ENCODE results near the gene TP63. TPM values are rescaled to one million over a fixed set of nuclear protein-coding genes. Genes with fewer than 3 reads are reported as not detected.
A peak's percentile ranks its signal among the peaks of the same experiment; 100 is the strongest.

The TP63 gene
- total RNA-seq, 1 experiment from 2014 or later, result 4.9 TPM

DNA sequence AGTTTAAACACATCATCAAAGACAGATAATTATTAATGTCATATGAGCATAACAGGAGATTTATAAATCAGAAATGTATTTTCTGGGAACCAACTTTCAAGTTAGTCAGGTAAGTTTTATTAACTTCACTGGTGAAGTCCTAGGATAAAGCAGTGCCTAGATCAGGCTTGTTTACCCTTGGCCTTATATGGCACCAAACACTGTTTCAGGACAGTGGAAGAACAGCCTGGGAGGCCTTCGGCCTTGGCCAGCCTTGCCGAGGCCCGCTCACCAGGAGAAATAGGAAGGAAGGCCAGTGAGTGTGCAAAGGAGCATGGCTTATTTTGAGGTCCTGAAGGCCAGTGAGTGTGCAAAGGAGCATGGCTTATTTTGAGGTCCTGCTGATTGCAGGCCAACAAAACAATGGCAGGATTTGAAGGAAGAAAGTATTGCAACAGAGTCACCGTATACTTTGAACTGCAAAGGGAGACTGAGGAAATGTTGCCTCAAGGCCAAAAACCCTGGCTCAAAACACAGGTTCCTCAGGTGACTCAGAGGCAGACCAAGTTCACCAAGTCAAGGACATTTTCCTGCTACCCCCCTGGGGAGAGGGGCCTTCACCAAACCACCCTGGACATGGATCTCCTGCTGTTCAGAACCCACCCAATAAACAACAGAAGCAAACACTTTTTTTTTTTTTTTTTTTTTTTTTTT is 174.3 kb downstream of the TP63 start:
- no peaks in the 10 kb centered on the region for H3K36me3 ChIP-seq (ENCODE audit: insufficient read depth, low read length, poor library complexity, severe bottlenecking)
- peaks cover 24% of the 10 kb centered on the region for H3K4me1 ChIP-seq (ENCODE audit: insufficient read depth, low read length, poor library complexity, severe bottlenecking)
- no peaks in the 10 kb centered on the region for H3K27me3 ChIP-seq (replicated peaks; ENCODE audit: insufficient read depth, low read depth, low read length, poor library complexity)
- H3K9me3 ChIP-seq (ENCODE audit: low read depth, low read length, poor library complexity, severe bottlenecking), result no peaks in the 10 kb centered on the region
- ChIA-PET POLR2A (ENCODE audit: low non-redundant PET) (no interaction called here), CTCF (interaction anchor here (0.6 kb wide), 1 partner anchor 13 kb away, joined by 3 read pairs; no protein-coding TSS in a partner anchor)
- no peak for DNase-seq (ENCODE audit: low spot score)
- peak overlapping the region; percentile 64 for H3K27ac ChIP-seq (ENCODE audit: low read depth, low read length, poor library complexity, severe bottlenecking)
- no peak overlapping the region for H3K4me3 ChIP-seq (ENCODE audit: low read depth, low read length, poor library complexity, severe bottlenecking)
- BruUV-seq (replicated peaks), result no TSS peak
- TF ChIP-seq, protein P1, sequence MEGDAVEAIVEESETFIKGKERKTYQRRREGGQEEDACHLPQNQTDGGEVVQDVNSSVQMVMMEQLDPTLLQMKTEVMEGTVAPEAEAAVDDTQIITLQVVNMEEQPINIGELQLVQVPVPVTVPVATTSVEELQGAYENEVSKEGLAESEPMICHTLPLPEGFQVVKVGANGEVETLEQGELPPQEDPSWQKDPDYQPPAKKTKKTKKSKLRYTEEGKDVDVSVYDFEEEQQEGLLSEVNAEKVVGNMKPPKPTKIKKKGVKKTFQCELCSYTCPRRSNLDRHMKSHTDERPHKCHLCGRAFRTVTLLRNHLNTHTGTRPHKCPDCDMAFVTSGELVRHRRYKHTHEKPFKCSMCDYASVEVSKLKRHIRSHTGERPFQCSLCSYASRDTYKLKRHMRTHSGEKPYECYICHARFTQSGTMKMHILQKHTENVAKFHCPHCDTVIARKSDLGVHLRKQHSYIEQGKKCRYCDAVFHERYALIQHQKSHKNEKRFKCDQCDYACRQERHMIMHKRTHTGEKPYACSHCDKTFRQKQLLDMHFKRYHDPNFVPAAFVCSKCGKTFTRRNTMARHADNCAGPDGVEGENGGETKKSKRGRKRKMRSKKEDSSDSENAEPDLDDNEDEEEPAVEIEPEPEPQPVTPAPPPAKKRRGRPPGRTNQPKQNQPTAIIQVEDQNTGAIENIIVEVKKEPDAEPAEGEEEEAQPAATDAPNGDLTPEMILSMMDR (conservative IDR thresholded peaks at IDR 0.05; ENCODE audit: low read depth, low read length), result no peak
- TF ChIP-seq EZH2 (IDR thresholded peaks at IDR 0.05; ENCODE audit: borderline replicate concordance, low read depth, low read length, poor library complexity, severe bottlenecking), result no peak
- intact Hi-C loops (cut with micrococcal nuclease; ENCODE audit: unreplicated experiment), result no loop called here

DNA sequence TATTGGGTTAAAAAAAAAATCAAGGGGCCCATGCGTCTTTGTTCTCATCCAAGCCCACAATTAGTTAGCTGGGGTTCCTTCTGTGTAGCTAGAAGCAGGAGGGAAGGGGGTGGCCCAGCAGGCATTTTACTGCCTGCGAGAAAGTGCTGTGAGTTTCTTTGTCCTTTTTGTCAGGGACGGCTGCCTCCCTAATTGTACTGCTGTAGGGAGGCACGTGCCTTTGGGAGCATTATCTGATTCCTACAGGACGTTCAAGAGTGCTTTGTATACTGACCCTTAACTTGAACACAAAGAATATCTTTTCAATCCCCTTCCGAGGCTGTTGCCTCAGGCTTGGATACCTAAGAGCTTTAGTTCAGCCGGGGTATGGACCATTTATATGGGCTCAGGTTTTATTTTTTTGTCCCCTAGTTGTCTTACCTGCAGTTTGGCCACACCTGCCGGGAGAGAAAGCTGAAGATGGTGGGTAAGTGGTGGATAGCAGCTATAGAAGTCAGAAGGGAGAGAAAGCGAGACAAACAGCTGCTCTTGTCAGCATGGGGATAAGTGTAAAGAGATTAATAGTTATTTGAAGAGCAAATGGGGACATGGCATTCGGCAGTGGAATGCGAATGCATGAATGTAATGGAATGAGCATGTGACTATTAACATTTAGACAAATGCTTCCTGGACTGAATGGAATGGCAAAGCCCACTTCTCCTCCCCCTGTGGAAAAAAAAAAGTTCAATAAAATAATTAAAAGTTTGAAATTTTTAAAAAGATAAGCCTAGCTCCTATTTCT is 175.2 kb downstream of the TP63 start:
- no TSS peak for BruUV-seq (replicated peaks)
- TF ChIP-seq EZH2 (IDR thresholded peaks at IDR 0.05; ENCODE audit: borderline replicate concordance, low read depth, low read length, poor library complexity, severe bottlenecking), result no peak
- TF ChIP-seq, protein P1 (conservative IDR thresholded peaks at IDR 0.05; ENCODE audit: low read depth, low read length), result no peak
- Histone ChIP-seq H3K27ac (ENCODE audit: low read depth, low read length, poor library complexity, severe bottlenecking) (peak overlapping the region; percentile 64), H3K27me3 (replicated peaks; ENCODE audit: insufficient read depth, low read depth, low read length, poor library complexity) (no peaks in the 10 kb centered on the region), H3K4me1 (ENCODE audit: insufficient read depth, low read length, poor library complexity, severe bottlenecking) (peaks cover 24% of the 10 kb centered on the region), H3K9me3 (ENCODE audit: low read depth, low read length, poor library complexity, severe bottlenecking) (no peaks in the 10 kb centered on the region), H3K36me3 (ENCODE audit: insufficient read depth, low read length, poor library complexity, severe bottlenecking) (no peaks in the 10 kb centered on the region), H3K4me3 (ENCODE audit: low read depth, low read length, poor library complexity, severe bottlenecking) (no peak overlapping the region)
- intact Hi-C loops (cut with micrococcal nuclease; ENCODE audit: unreplicated experiment), result no loop called here
- DNase-seq (ENCODE audit: low spot score), result peak; percentile 58
- POLR2A ChIA-PET (ENCODE audit: low non-redundant PET), result interaction anchor here (0.6 kb wide), 2 partner anchors 35 to 311 kb away, joined by 5 to 6 read pairs; no protein-coding TSS in a partner anchor
- CTCF ChIA-PET, result interaction anchor here (0.6 kb wide), 1 partner anchor 12 kb away, joined by 3 read pairs; no protein-coding TSS in a partner anchor

DNA sequence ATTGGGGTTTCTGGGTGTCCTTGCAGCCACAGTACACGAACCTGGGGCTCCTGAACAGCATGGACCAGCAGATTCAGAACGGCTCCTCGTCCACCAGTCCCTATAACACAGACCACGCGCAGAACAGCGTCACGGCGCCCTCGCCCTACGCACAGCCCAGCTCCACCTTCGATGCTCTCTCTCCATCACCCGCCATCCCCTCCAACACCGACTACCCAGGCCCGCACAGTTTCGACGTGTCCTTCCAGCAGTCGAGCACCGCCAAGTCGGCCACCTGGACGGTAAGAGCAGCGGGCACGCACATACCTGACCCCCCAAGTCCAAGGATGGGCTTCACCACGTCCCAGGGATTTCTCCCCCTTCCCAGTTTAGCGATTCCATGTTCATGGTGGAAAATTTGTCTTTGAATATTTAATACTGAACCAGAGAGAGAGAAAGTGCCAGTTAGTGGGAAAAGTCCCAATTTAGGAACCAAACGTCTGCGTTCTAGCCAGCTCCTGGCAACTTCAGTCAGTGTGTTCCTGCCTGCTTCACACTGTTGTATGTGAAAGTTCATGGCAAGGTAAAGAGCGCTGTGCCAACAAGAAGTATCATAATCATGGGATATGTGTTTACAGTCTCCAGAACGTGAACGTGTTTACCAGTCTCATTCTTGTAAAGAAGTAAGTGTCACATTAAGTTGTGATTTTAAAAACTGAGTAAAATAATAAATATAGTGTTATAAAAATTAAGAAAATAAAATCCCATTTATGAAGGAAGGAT is 177.2 kb downstream of the TP63 start:
- intact Hi-C loops (cut with micrococcal nuclease; ENCODE audit: unreplicated experiment), result no loop called here
- H3K27ac ChIP-seq (ENCODE audit: low read depth, low read length, poor library complexity, severe bottlenecking), result no peak overlapping the region
- H3K9me3 ChIP-seq (ENCODE audit: low read depth, low read length, poor library complexity, severe bottlenecking), result no peaks in the 10 kb centered on the region
- no peaks in the 10 kb centered on the region for H3K27me3 ChIP-seq (replicated peaks; ENCODE audit: insufficient read depth, low read depth, low read length, poor library complexity)
- peaks cover 24% of the 10 kb centered on the region for H3K4me1 ChIP-seq (ENCODE audit: insufficient read depth, low read length, poor library complexity, severe bottlenecking)
- no TSS peak for BruUV-seq (replicated peaks)
- ChIA-PET POLR2A (ENCODE audit: low non-redundant PET) (no interaction called here), CTCF (no interaction called here)
- no peaks in the 10 kb centered on the region for H3K36me3 ChIP-seq (ENCODE audit: insufficient read depth, low read length, poor library complexity, severe bottlenecking)
- no peak for TF ChIP-seq EZH2 (IDR thresholded peaks at IDR 0.05; ENCODE audit: borderline replicate concordance, low read depth, low read length, poor library complexity, severe bottlenecking)
- TF ChIP-seq, protein P1 (conservative IDR thresholded peaks at IDR 0.05; ENCODE audit: low read depth, low read length), result no peak
- no peak overlapping the region for H3K4me3 ChIP-seq (ENCODE audit: low read depth, low read length, poor library complexity, severe bottlenecking)
- DNase-seq (ENCODE audit: low spot score), result no peak
